NCI-H524 treated with DMSO at 0.1 percent for 48 hours (cell line): ENCODE measurements around the gene SPG21.

Experiments used
- DNase-seq: peaks from one replicate; lab custom pipeline; 2025; lab: John Stamatoyannopoulos, UW

SPG21 gene

GRCh38 chr15:64938192-64938591 is 51.5 kb downstream of the SPG21 start:
- no peak for DNase-seq

- no peak for DNase-seq
Observed at GRCh38 chr15:64934023-64934422, 55.7 kb downstream of the SPG21 start.

DNA sequence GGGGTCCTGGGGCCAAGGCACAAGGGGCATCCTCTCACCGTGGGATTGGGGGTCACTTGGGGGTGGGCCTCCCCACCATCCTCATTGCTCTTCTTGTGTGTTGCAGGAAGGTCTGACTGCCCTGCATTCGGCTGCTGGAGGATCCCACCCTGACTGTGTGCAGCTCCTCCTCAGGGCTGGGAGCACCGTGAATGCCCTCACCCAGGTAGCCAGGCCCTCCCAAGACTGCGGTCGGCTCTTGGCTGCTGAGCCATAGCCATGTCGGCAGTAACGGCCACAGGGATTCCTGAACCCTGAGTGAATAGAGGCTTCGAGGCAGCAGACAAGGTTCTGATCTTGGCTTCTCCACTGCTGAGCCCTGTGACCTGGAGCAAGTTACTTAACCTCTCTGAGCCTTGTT is 58.3 kb downstream of the SPG21 start:
- no peak for DNase-seq

- no peak for DNase-seq
Observed at GRCh38 chr15:64930778-64931371, 58.8 kb downstream of the SPG21 start.

GRCh38 chr15:64930019-64930652 is 59.6 kb downstream of the SPG21 start:
- no peak for DNase-seq

- no peak for DNase-seq
Observed at GRCh38 chr15:64928626-64929220, 61.0 kb downstream of the SPG21 start.

DNA sequence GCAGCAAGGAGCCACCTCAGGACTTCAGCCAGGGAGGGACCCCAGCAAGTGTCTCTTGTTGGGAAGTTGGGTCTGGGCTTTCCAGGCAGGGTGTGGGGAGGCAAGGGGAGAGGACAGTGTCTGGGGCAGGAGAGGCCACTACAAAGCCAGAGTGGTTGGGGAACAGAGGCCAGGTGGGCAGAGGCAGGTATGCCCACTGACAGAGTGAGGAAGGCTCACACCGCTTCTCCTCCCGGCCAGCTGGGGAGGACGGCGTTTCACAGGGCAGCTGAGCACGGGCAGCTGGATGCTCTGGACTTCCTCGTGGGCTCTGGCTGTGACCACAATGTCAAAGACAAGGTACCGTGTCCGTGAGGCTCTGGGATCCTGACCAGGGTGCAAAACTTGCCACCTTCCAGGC is 63.1 kb downstream of the SPG21 start:
- no peak for DNase-seq

DNA sequence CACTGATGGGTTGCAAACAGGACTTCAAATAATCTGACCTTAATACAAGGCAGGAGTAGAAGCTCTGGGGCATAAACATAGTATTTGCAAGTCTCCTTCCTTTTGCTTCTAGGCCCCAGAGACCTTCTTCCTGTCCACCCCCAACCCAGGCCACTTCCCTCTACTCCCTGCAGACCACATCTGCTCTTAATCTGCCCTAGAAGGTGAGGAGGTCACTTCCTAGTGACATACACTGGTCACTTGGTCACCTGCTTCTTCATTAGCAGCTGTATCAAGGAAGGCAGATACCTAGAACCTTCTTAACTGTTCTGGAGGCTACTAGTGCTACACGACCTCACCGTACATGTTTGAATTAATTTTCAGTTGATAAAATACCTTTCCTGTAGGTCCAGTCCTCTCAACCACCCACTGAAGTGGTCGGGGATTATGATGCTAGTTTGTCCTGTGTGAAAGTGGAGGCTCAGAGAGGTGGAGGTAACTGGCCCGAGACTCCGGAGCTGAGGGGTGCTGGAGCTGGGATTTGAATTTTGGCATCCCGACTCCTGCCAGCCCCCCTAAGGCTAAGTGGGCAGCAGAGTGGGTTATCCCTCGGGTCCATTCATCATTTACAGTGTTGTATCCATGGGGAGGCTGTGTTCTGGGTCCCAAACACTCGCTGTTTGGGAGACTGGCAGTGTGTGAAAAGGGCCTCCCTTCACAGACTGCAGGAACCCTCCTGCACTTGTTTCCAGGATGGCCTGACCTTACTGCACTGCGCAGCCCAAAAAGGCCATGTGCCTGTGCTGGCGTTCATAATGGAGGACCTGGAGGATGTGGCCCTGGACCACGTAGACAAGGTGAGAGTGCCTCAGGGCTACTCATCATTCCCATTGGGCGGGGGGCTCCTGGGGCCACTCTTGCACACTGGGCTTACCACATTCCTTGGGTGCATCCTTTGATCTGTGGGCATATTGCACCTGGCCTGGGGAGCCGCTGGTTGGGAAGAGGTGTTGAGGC is 64.1 kb downstream of the SPG21 start:
- DNase-seq = no peak

- no peak for DNase-seq
Observed at GRCh38 chr15:64923546-64923945, 66.2 kb downstream of the SPG21 start.

DNA sequence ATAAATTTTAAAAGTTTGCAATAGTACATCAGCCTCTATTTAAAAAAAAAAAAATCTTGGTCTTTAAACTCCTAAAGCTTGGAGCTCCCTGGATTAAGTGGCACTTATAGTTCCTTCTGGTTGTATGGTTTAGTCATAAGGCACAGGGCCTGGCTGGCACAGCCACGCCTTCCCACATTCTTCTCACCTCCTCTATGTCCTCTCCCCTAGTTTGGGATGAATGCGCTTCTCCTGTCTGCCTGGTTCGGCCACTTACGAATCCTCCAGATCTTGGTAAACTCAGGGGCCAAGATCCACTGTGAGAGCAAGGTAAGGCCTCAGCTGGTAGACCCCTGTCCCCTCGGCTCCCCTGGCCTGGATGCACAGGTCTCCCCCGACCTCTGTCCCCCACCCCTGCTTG is 68.0 kb downstream of the SPG21 start:
- no peak for DNase-seq

- DNase-seq = no peak
Observed at GRCh38 chr15:64919721-64920120, 70.0 kb downstream of the SPG21 start.

- no peak for DNase-seq
Observed at GRCh38 chr15:64917211-64917610, 72.5 kb downstream of the SPG21 start.

DNA sequence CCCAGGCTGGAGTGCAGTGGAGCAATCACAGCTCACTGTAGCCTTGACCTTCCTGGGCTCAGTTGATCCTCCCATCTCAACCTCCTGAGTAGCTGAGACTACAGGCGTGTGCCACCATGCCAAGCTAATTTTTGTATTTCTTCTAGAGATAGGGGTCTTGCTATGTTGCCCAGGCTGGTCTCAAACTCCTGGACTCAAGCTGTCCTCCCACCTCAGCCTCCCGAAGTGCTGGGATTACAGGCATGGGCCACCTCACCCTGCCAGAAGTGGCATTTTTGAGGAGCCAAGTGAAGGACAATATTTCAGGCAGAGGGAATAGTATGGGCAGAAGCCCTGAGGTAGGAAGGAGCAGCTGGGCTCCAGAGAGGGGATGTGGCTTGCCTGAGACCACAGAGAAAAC is 73.3 kb downstream of the SPG21 start:
- DNase-seq = no peak

GRCh38 chr15:64915518-64916227 is 74.0 kb downstream of the SPG21 start:
- DNase-seq = no peak
